NB4 (cell line): ENCODE data around the gene OR2V2.
"Not testable (repeated sequence)": the region's sequence is repeated elsewhere in the genome, so short reads cannot be mapped to it uniquely, and the experiment has no call there.

ENCODE experiments used
- DNase-seq: peaks from one replicate; pipeline ENCODE4 v3.0.0; 2010; ENCODE audit warnings: low read depth
- H3K4me3 ChIP-seq: one replicate; pipeline ENCODE4 v1.5.1; 2011; ENCODE audit warnings: mild to moderate bottlenecking, low read depth, low read length, moderate library complexity
- CTCF ChIP-seq: IDR thresholded peaks from one replicate; pipeline ENCODE4 v1.5.1; 2012; ENCODE audit warnings: low read depth, low read length
- MYC ChIP-seq: IDR thresholded peaks from 2 replicates; pipeline ENCODE4 v1.6.1; 2011; ENCODE audit warnings: low read depth, low read length
- POLR2A ChIP-seq: IDR thresholded peaks from 2 replicates; pipeline ENCODE4 v1.6.1; 2011; ENCODE audit warnings: mild to moderate bottlenecking; ENCODE audit not compliant: insufficient read length; ENCODE audit errors: extremely low read depth
- TF ChIP-seq, protein P1 (sequence below): IDR thresholded peaks from 2 replicates; pipeline ENCODE4 v1.6.1; 2011; ENCODE audit warnings: low read depth, low read length

Gene OR2V2

DNA sequence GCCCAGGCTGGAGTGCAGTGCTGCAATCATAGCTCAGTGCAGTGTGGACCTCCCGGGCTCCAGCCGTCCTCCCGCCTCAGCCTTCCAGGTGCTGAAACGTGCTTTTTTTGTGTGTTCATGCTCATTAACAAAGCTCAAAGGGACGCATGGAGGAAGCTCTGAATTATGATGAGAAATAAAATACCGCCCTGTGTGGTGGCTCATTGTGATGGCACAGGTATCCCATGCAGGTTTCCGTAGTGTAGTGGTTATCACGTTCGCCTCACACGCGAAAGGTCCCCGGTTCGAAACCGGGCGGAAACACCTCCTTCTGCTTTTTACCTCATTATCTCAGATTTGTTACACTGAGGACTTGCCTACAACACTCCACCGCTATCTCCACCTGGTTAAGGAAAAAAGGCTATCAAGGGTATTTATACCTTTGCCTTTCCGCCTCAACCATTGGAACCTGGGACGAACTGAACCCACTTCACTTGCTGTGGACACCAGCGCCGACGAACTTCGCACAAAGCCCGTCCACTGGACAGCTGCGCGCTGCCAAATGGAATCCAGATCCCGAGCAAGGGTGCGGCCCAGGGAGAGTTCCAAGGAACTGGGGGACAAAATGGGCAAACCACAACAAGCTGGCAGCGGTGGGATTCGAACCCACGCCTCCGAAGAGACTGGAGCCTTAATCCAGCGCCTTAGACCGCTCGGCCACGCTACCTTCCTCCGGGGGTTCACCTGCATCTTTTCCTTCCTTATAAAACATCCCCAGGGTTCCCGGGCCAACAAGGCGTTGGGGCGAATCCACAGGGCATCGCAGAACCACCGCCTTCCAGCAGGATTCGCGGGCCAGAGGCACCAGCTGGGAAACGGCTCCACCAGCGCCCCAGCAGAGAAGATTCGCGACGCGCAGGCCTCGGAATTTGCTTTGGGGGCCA, 26.3 kb downstream of the OR2V2 start:
- no peak for TF ChIP-seq CTCF
- TF ChIP-seq POLR2A = no peak
- TF ChIP-seq MYC = no peak; the same call in 1 of the 2 replicates
- TF ChIP-seq, protein P1, sequence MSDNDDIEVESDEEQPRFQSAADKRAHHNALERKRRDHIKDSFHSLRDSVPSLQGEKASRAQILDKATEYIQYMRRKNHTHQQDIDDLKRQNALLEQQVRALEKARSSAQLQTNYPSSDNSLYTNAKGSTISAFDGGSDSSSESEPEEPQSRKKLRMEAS = no peak
- peak; percentile 72 for DNase-seq
- peak overlapping the region; percentile 55 for H3K4me3 ChIP-seq

DNA sequence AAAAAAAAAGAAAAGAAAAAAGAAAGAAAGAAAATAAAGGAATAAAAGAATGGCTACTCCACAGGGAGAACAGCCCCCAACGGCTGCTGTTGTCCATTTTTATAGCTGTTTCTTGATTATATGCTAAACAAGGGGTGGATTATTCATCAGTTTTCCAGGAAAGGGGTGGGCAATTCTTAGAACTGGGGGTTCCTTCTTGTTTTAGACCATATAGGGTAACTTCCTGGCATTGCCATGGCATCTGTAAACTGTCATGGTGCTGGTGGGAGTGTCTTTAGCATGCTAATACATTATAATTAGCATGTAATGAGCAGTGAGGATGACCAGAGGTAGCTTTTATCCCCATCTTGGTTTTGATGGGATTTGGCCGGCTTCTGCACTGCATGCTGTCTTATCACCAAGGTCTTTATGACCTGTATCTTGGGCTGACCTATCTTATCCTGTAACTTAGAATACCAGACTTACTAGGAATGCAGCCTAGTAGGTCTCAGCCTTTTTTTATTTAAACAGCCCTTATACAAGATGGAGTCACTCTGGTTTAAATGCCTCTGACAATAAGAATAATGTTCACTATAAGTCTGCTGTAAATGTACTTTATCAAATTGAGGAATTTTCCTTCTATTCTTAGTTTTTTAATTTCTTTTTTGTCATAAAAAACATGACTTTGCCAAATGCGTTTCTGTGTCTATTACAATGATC, 29.0 kb downstream of the OR2V2 start:
- H3K4me3 ChIP-seq = no peak overlapping the region
- no peak for TF ChIP-seq POLR2A
- DNase-seq = no peak

GRCh38 chr5:181177559-181177958, 30.2 kb downstream of the OR2V2 start:
- not testable (repeated sequence) for DNase-seq, H3K4me3 ChIP-seq

DNA sequence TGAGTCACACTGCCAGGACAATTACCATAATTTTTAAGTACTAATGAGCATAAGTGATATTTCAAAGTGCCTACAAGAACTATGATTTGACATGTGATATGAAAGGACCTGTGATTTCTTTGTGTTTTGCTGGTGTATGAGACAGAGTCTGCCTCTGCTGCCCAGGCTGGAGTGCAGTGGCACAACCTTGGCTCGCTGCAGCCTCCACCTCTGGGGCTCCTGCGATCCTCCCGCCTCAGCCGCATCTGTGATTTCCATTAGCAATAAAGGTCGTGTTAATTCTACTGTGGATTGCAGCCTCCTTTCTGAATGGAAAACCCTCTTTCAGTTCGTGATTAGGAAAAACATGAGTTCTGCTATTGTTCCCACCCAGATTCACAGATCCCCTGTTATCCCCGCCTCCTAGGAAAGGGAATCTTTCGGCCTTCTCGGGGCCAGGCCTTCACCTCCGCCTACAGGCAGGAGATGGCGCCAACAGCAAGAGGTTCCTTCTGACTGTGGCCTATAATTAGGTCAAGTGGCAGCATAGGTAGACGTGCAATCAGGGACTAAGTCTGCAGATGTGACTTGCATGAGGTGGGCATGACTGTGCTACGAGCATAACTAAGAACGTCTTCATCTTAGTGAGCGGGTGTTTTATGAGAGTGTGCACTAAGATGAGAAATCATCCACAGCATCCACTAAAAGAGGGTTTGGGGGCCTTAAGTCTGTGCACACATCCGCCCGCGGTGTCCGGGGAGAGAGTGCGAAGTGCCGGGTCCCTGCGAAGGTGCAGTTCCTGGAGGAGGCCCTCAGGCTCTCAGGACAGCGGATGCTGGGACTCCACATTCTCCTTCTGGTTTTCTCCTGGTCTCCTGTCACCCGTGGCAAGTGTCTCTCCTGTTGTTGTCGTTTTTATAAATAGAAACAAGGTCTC, 34.5 kb downstream of the OR2V2 start:
- no peak for TF ChIP-seq MYC
- peak; percentile 70 for TF ChIP-seq CTCF
- DNase-seq = peak; percentile 77
- no peak overlapping the region for H3K4me3 ChIP-seq

DNA sequence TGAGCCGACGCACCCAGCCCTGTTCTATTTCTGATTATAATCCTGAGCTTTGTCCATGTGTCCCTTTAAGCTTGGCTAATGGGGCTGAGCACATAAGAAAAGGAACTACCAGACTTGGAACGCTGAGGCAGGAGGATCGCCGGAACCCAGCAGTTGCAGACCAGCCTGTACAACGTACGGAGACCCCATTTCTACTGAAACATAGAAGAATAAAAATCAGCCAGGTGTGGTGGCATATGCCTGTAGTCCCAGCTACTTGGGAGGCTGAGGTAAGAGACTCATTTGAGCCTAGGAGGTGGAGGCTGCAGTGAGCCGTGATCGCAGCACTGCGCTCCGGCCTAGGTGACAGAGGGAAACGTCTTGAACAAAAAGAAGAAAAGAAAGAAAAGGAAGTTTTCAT, 35.3 kb downstream of the OR2V2 start:
- no peak for DNase-seq
- TF ChIP-seq MYC (no peak), CTCF (no peak), POLR2A (no peak)
- TF ChIP-seq, protein P1 = no peak

DNA sequence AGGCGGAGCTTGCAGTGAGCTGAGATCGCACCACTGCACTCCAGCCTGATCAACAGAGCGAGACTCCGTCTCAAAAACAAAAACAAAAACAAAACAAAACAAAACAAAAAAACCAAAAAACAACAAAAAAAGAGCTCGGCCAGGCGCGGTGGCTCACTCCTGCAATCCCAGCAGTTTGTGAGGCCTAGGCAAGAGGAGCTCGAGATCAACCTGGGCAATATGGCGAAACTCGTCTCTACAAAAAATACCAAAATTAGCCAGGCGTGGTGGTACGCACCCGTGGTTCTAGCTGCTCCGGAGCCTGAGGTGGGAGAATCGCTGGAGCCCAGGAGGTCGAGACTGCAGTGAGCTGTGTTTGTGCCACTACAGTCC, 37.4 kb downstream of the OR2V2 start:
- H3K4me3 ChIP-seq = peak overlapping the region; percentile 46
- peak; percentile 50 for DNase-seq
- TF ChIP-seq POLR2A (no peak), MYC (no peak), CTCF (no peak)
- TF ChIP-seq, protein P1 = no peak

More for the DNA sequence above, 35.3 kb downstream of the OR2V2 start:
- H3K4me3 ChIP-seq = no peak overlapping the region
